Upper lobe of right lung (tissue), 1 donor: ENCODE data around the gene WNT4. TPM values are rescaled to one million over a fixed set of nuclear protein-coding genes. Genes with fewer than 3 reads are reported as not detected.

Experiments used
- ATAC-seq: fragments of 200-7000 bp; cut with Tn5 transposase; one replicate; pipeline ENCODE4 v1.9.1; 2020; ENCODE audit warnings: mild to moderate bottlenecking, moderate library complexity
- DNase-seq: peaks from one replicate; pipeline ENCODE4 v3.0.0-alpha.2; 2020
- H3K27ac ChIP-seq: fragments of 200-600 bp; one replicate; pipeline ENCODE4 v1.8.0; 2022
- H3K27me3 ChIP-seq: fragments of 200-600 bp; one replicate; pipeline ENCODE4 v1.8.0; 2022; ENCODE audit warnings: mild to moderate bottlenecking
- H3K36me3 ChIP-seq: fragments of 200-600 bp; one replicate; pipeline ENCODE4 v1.8.0; 2022
- H3K4me1 ChIP-seq: fragments of 200-600 bp; one replicate; pipeline ENCODE4 v1.8.0; 2022
- H3K4me3 ChIP-seq: fragments of 200-600 bp; one replicate; pipeline ENCODE4 v1.8.0; 2022; ENCODE audit warnings: mild to moderate bottlenecking
- H3K9me3 ChIP-seq: fragments of 200-600 bp; one replicate; pipeline ENCODE4 v1.8.0; 2022
- CTCF ChIP-seq: fragments of 200-600 bp; IDR thresholded peaks from one replicate; pipeline ENCODE4 v1.8.0; 2022; ENCODE audit warnings: antibody characterized with exemption
- intact Hi-C: fragments of 100-400 bp; cut with DNase I; formaldehyde crosslinking; loops from one replicate; pipeline ENCODE4 v1.11.0; 2022
- total RNA-seq: library from RNA; stranded (reverse); fragmentation: NEBNext Ultra II Directional; extraction: Animal tissue kit (Norgen Biotek cat#: 25700); gene quantifications from one replicate; pipeline ENCODE4 v1.2.1, GENCODE V29; 2021
- donor health status: DM: no; HTN: yes; CAD: no; lungs with severe emphysema.

The WNT4 gene
- total RNA-seq, 1 donor from 2014 or later: 1.8 TPM

- Histone ChIP-seq H3K9me3 (no peaks in the 10 kb centered on the region), H3K4me1 (no peaks in the 10 kb centered on the region), H3K27me3 (no peaks in the 10 kb centered on the region), H3K27ac (no peak overlapping the region), H3K36me3 (no peaks in the 10 kb centered on the region), H3K4me3 (no peak overlapping the region)
- ATAC-seq (no peak), DNase-seq (no peak)
- no peak for TF ChIP-seq CTCF
- intact Hi-C loops: no loop called here
Observed at GRCh38 chr1:22127731-22128130, 15.2 kb downstream of the WNT4 start.

- no peak for DNase-seq
Observed at GRCh38 chr1:22127248-22127647, 15.6 kb downstream of the WNT4 start.

GRCh38 chr1:22126531-22126930 lies 16.4 kb downstream of the WNT4 start:
- Histone ChIP-seq H3K4me1 (no peaks in the 10 kb centered on the region), H3K36me3 (no peaks in the 10 kb centered on the region), H3K27ac (no peak overlapping the region), H3K9me3 (no peaks in the 10 kb centered on the region), H3K27me3 (no peaks in the 10 kb centered on the region), H3K4me3 (no peak overlapping the region)
- intact Hi-C loops: no loop called here
- DNase-seq (no peak), ATAC-seq (no peak)
- no peak for TF ChIP-seq CTCF

More at GRCh38 chr1:22127248-22127647, 15.6 kb downstream of the WNT4 start:
- ATAC-seq: no peak
- Histone ChIP-seq H3K4me3 (no peak overlapping the region), H3K36me3 (no peaks in the 10 kb centered on the region), H3K27me3 (no peaks in the 10 kb centered on the region), H3K9me3 (no peaks in the 10 kb centered on the region), H3K4me1 (no peaks in the 10 kb centered on the region), H3K27ac (no peak overlapping the region)
- intact Hi-C loops: no loop called here
- TF ChIP-seq CTCF: no peak

- no peak for TF ChIP-seq CTCF
- Histone ChIP-seq H3K27ac (no peak overlapping the region), H3K4me3 (no peak overlapping the region), H3K9me3 (no peaks in the 10 kb centered on the region), H3K36me3 (peaks cover 2% of the 10 kb centered on the region), H3K4me1 (no peaks in the 10 kb centered on the region), H3K27me3 (no peaks in the 10 kb centered on the region)
- intact Hi-C loops: no loop called here
- DNase-seq (peak; percentile 23), ATAC-seq (no peak)
Observed at GRCh38 chr1:22124592-22125229, 18.2 kb downstream of the WNT4 start.

- TF ChIP-seq CTCF: no peak
- no peaks in the 10 kb centered on the region for H3K27me3 ChIP-seq
- DNase-seq (peak; percentile 44), ATAC-seq (no peak)
- H3K36me3 ChIP-seq: peaks cover 8% of the 10 kb centered on the region
- H3K9me3 ChIP-seq: no peaks in the 10 kb centered on the region
- H3K4me1 ChIP-seq: no peaks in the 10 kb centered on the region
- H3K4me3 ChIP-seq: no peak overlapping the region
- intact Hi-C loops: no loop called here
- no peak overlapping the region for H3K27ac ChIP-seq
Observed at GRCh38 chr1:22123901-22124404, 18.9 kb downstream of the WNT4 start.

GRCh38 chr1:22123071-22123390 lies 19.9 kb downstream of the WNT4 start:
- intact Hi-C loops: no loop called here

More at GRCh38 chr1:22123071-22123390, 19.9 kb downstream of the WNT4 start:
- Histone ChIP-seq H3K36me3 (peaks cover 8% of the 10 kb centered on the region), H3K4me1 (no peaks in the 10 kb centered on the region), H3K4me3 (no peak overlapping the region), H3K27ac (no peak overlapping the region), H3K27me3 (no peaks in the 10 kb centered on the region), H3K9me3 (no peaks in the 10 kb centered on the region)
- peak; percentile 60 for DNase-seq
- ATAC-seq: no peak
- TF ChIP-seq CTCF: no peak
